Liver (tissue), 2 donors: ENCODE measurements around the gene RAB30.

Experiments
- CTCF ChIP-seq: fragments of 150-350 bp; IDR thresholded peaks from 2 replicates; pipeline ENCODE4 v1.5.1; 2017; ENCODE audit warnings: improper control_type of control experiment, low read depth, low read length; ENCODE audit not compliant: missing input control
- ZBTB33 ChIP-seq: IDR thresholded peaks from 2 replicates; pipeline ENCODE4 v1.6.1; 2016; ENCODE audit warnings: antibody characterized with exemption
- donor health status: healthy.

DNA sequence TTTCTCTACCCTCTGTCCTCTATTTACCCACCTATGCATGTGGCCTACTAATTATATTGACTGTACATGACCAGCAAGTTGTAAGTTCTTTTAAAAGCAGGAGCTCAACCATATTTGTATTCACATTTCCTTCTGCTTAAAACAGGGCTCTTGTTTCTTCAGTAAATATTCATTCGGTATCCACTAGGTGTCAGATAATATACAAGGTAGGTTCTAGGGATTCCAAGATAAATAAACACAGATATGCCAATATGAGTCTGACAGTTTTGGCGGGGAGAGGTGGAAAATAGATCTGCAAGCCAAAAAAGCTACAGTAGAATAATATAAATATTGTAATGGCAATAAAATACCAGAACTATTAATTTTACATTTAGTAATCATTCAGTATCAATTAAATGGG lies 15.3 kb upstream of the RAB30 start:
- TF ChIP-seq CTCF, result peak; percentile 49
- TF ChIP-seq ZBTB33, result no peak
